B cell (primary cell): ENCODE data around the gene NCOA1. TPM values are rescaled to one million over a fixed set of nuclear protein-coding genes. Genes with fewer than 3 reads are reported as not detected.
"Not testable (repeated sequence)": the region's sequence is repeated elsewhere in the genome, so short reads cannot be mapped to it uniquely, and the experiment has no call there.

Experiments
- ATAC-seq: fragments of 200-7000 bp; cut with Tn5 transposase; one replicate; pipeline ENCODE4 v1.10.0; 2021; ENCODE audit warnings: low read depth, mild to moderate bottlenecking, moderate number of reproducible peaks, moderate library complexity
- CTCF ChIA-PET: fragments of 350-600 bp; sonication (Branson Sonifier 250); formaldehyde crosslinking; loops from one replicate; lab custom pipeline; 2021; ENCODE audit warnings: antibody characterized with exemption, inconsistent platforms; lab: Charles Lee
- POLR2A ChIA-PET: fragments of 350-600 bp; sonication (Branson Sonifier 250); formaldehyde crosslinking; loops from one replicate; lab custom pipeline; 2021; ENCODE audit warnings: antibody characterized with exemption; lab: Charles Lee
- DNase-seq: peaks from one replicate; pipeline ENCODE4 v3.0.0; 2013
- H2AFZ ChIP-seq: 2 replicates; pipeline ENCODE4 v1.6.1; 2012; ENCODE audit warnings: mild to moderate bottlenecking, low read depth, low read length; ENCODE audit not compliant: insufficient read depth, poor library complexity, severe bottlenecking
- H3K27ac ChIP-seq, 2 donors: 1 replicate in 1 of 2; 2 replicates in 1 of 2; pipeline ENCODE4 v1.5.1; 2012 to 2013; ENCODE audit warnings: low read length in 2 of 2, mild to moderate bottlenecking in 2 of 2, moderate library complexity in 1 of 2
- H3K27me3 ChIP-seq, 4 experiments: fragments of 200-600 bp in 1 of 4; sonication (generic) in 1 of 4; replicated peaks in 1 of 4; 1 replicate in 2 of 4; 2 replicates in 2 of 4; pipeline versions ENCODE4 v1.6.1 to v1.7.0; 2013 to 2016; ENCODE audit warnings: low read length in 3 of 4, mild to moderate bottlenecking in 2 of 4, mixed read lengths in 1 of 4, moderate library complexity in 1 of 4; ENCODE audit not compliant: insufficient read depth in 4 of 4, control insufficient read depth in 3 of 4; ENCODE audit errors: control extremely low read depth in 1 of 4
- H3K36me3 ChIP-seq, 2 experiments: replicated peaks in 1 of 2; 1 replicate in 1 of 2; 2 replicates in 1 of 2; pipeline versions ENCODE4 v1.6.1 to v1.7.1; 2013; ENCODE audit warnings: low read length in 1 of 2; ENCODE audit not compliant: insufficient read depth in 2 of 2, control insufficient read depth in 1 of 2; ENCODE audit errors: control extremely low read depth in 1 of 2, extremely low read depth in 1 of 2
- H3K4me1 ChIP-seq, 2 donors: fragments of 200-600 bp in 1 of 2; sonication (generic) in 1 of 2; 1 replicate in 1 of 2; 2 replicates in 1 of 2; pipeline versions ENCODE4 v1.5.1 to v1.6.1; 2013 to 2017; ENCODE audit warnings: low read length in 2 of 2; ENCODE audit not compliant: control insufficient read depth in 2 of 2, insufficient read depth in 2 of 2
- H3K4me2 ChIP-seq: replicated peaks from 2 replicates; pipeline ENCODE3; 2012; ENCODE audit warnings: mild to moderate bottlenecking, low read depth, low read length; ENCODE audit not compliant: poor library complexity, severe bottlenecking
- H3K4me3 ChIP-seq, 5 experiments: fragments of 200-600 bp in 1 of 5; sonication (generic) in 1 of 5; 1 replicate in 3 of 5; 2 replicates in 2 of 5; pipeline versions ENCODE4 v1.5.1 to v1.7.0; 2011 to 2016; ENCODE audit warnings: low read length in 4 of 5, mild to moderate bottlenecking in 4 of 5, low read depth in 2 of 5, control low read depth in 1 of 5, moderate library complexity in 1 of 5; ENCODE audit not compliant: insufficient read depth in 1 of 5; ENCODE audit errors: control extremely low read depth in 1 of 5, extremely low read depth in 1 of 5
- H3K79me2 ChIP-seq: fragments of 200-600 bp; sonication (generic); one replicate; pipeline ENCODE4 v1.6.0; 2016; ENCODE audit warnings: low read length; ENCODE audit not compliant: control insufficient read depth, insufficient read depth
- H3K9ac ChIP-seq: fragments of 200-600 bp; sonication (generic); 2 replicates; pipeline ENCODE4 v1.6.1; 2017; ENCODE audit warnings: mild to moderate bottlenecking, low read length, moderate library complexity
- H3K9me3 ChIP-seq, 3 donors: one replicate each; pipeline versions ENCODE4 v1.6.1 to v1.7.1; 2013; ENCODE audit warnings: low read length in 2 of 3; ENCODE audit not compliant: control insufficient read depth in 2 of 3, insufficient read depth in 1 of 3; ENCODE audit errors: control extremely low read depth in 1 of 3
- H4K20me1 ChIP-seq: 2 replicates; pipeline ENCODE4 v1.6.0; 2012; ENCODE audit warnings: mild to moderate bottlenecking, low read length; ENCODE audit not compliant: insufficient read depth, control insufficient read depth, poor library complexity, severe bottlenecking
- H3K27ac Mint-ChIP-seq: one replicate; pipeline ENCODE4 v1.8.0; 2021; ENCODE audit warnings: mixed read lengths
- H3K27me3 Mint-ChIP-seq: one replicate; pipeline ENCODE4 v1.8.0; 2021; ENCODE audit warnings: mixed read lengths
- H3K4me1 Mint-ChIP-seq: one replicate; pipeline ENCODE4 v1.8.0; 2021; ENCODE audit warnings: mixed read lengths
- H3K4me3 Mint-ChIP-seq: one replicate; pipeline ENCODE4 v1.8.0; 2021; ENCODE audit warnings: mixed read lengths
- H3K9me3 Mint-ChIP-seq: one replicate; pipeline ENCODE4 v1.8.0; 2022; ENCODE audit warnings: mixed read lengths; ENCODE audit not compliant: insufficient read depth
- EZH2 ChIP-seq: IDR thresholded peaks from 2 replicates; pipeline ENCODE4 v1.6.1; 2012; ENCODE audit warnings: borderline replicate concordance, low read depth, mild to moderate bottlenecking, moderate library complexity, low read length; ENCODE audit not compliant: insufficient read depth, poor library complexity, severe bottlenecking
- WGBS: methylation state at CpG from one replicate; pipeline ENCODE4 v1.1.5; 2013; ENCODE audit warnings: missing lambda C conversion rate; ENCODE audit not compliant: insufficient coverage; 5-methylcytosine and 5-hydroxymethylcytosine counted together
- intact Hi-C: fragments of 100-400 bp; cut with micrococcal nuclease; formaldehyde crosslinking; loops from one replicate; pipeline ENCODE4 v1.10.0; 2022
- polyA plus RNA-seq: library from polyadenylated mRNA; depleted of rRNA; stranded (reverse); fragments of >200 nt; gene quantifications from 2 replicates; pipeline ENCODE4 v1.2.3, GENCODE V29; 2012
- total RNA-seq, 2 donors: library from RNA; stranded (reverse); fragments of 120-200 nt in 1 of 2; gene quantifications; 1 replicate in 1 of 2; 2 replicates in 1 of 2; pipeline versions ENCODE4 v1.2.3 to v1.2.4, GENCODE V29; 2013 to 2022
- TF ChIP-seq, protein P1 (sequence below): fragments of 200-600 bp; IDR thresholded peaks from one replicate; pipeline ENCODE4 v1.8.0; 2022; ENCODE audit warnings: antibody characterized with exemption, mild to moderate bottlenecking

The NCOA1 gene
- total and polyA plus RNA-seq, 2 donors (not counting 1 experiment from before 2014, with no cell fraction given): 11.6 to 49.1 TPM

DNA sequence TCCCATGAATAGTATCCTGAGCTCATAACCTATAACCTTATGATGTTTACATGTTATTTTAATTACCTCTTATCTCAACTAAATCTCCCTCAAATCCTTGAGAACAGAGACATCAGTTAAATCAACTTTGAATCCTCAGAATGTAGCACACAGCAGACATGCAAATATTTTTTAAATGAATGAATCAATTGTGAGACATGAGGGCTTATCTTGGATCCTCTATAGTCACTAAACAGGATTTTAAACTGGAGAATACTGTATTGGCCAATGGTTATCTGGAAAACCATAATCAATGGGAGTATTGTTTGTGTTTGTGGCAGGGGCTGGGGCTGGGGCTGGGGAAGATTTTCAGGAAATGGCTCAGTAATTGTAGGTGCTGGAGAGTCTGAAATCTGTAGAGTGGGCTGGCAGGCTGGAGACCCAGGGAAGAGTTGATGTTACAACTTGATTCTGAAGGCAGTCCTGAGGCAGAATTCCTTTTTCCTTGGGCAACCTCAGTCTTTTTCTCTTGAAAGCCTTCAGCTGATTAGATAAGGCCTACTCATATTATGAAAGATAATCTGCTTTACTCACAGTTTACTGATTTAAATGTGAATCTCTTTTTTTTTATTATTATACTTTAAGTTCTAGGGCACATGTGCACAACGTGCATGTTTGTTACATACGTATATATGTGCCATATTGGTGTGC lies 106.3 kb downstream of the NCOA1 start:
- Mint-ChIP-seq H3K9me3 (no peaks in the 10 kb centered on the region), H3K4me3 (no peak overlapping the region), H3K27me3 (no peaks in the 10 kb centered on the region), H3K4me1 (no peaks in the 10 kb centered on the region), H3K27ac (no peak overlapping the region)
- Histone ChIP-seq H3K4me3 (no peak overlapping the region), H3K4me2 (no peak overlapping the region), H3K27me3 (no peaks in the 10 kb centered on the region), H3K9ac (no peak overlapping the region), H2AFZ (no peak overlapping the region), H3K36me3 (no peaks in the 10 kb centered on the region), H3K79me2 (no peaks in the 10 kb centered on the region), H3K4me1 (no peaks in the 10 kb centered on the region), H4K20me1 (no peaks in the 10 kb centered on the region), H3K9me3 (no peaks in the 10 kb centered on the region), H3K27ac (no peak overlapping the region)
- no peak for TF ChIP-seq EZH2
- TF ChIP-seq, protein P1, sequence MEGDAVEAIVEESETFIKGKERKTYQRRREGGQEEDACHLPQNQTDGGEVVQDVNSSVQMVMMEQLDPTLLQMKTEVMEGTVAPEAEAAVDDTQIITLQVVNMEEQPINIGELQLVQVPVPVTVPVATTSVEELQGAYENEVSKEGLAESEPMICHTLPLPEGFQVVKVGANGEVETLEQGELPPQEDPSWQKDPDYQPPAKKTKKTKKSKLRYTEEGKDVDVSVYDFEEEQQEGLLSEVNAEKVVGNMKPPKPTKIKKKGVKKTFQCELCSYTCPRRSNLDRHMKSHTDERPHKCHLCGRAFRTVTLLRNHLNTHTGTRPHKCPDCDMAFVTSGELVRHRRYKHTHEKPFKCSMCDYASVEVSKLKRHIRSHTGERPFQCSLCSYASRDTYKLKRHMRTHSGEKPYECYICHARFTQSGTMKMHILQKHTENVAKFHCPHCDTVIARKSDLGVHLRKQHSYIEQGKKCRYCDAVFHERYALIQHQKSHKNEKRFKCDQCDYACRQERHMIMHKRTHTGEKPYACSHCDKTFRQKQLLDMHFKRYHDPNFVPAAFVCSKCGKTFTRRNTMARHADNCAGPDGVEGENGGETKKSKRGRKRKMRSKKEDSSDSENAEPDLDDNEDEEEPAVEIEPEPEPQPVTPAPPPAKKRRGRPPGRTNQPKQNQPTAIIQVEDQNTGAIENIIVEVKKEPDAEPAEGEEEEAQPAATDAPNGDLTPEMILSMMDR: no peak
- no CpG with 5 or more reads among the region's 2 CpGs for WGBS
- intact Hi-C loops: no loop called here
- POLR2A ChIA-PET: no interaction called here
- CTCF ChIA-PET: interaction anchor here (0.6 kb wide), 1 partner anchor 783 kb away, joined by 3 read pairs; no protein-coding TSS in a partner anchor
- no peak for ATAC-seq
- DNase-seq: no peak

DNA sequence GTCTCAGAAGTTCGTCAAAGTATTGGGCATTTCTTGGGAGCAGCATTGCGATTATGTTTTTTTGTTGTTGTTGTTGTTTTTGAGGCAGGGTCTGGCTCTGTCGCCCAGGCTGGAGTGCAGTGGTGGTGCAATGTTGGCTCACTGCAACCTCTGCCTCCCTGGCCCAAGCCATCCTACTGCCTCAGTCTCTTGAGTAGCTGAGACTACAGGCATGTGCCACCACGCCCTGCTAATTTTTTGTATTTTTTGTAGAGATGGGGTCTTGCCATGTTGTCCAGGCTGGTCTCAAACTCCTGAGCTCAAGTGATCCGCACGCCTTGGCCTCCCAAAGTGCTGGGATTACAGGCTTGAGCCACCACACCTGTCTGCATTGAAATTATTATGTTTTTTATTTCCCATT lies 109.1 kb downstream of the NCOA1 start:
- CTCF ChIA-PET, intact Hi-C loops, H2AFZ ChIP-seq, DNase-seq, H3K4me3 Mint-ChIP-seq, H3K79me2 ChIP-seq, H3K27me3 ChIP-seq, H4K20me1 ChIP-seq, H3K9me3 ChIP-seq, H3K36me3 ChIP-seq, H3K27me3 Mint-ChIP-seq, H3K27ac Mint-ChIP-seq, POLR2A ChIA-PET, H3K4me3 ChIP-seq, H3K4me1 ChIP-seq, H3K9ac ChIP-seq, ATAC-seq, H3K27ac ChIP-seq, H3K4me2 ChIP-seq, H3K9me3 Mint-ChIP-seq, H3K4me1 Mint-ChIP-seq: not testable (repeated sequence)
- WGBS: 100% methylated on average over 3 of the region's 6 CpGs
